Muscle of leg (tissue), 11 donors: ENCODE results near the gene DCTN5. TPM values are rescaled to one million over a fixed set of nuclear protein-coding genes. Genes with fewer than 3 reads are reported as not detected.

Experiments used
- DNase-seq: peaks from one replicate; pipeline ENCODE4 v3.0.0; 2013
- H3K27ac ChIP-seq: one replicate; pipeline ENCODE4 v1.5.1; 2013; ENCODE audit warnings: mild to moderate bottlenecking, low read length, control low read depth
- H3K27me3 ChIP-seq: one replicate; pipeline ENCODE4 v1.6.1; 2013; ENCODE audit warnings: low read length; ENCODE audit not compliant: control insufficient read depth, insufficient read depth
- H3K36me3 ChIP-seq: one replicate; pipeline ENCODE4 v1.6.1; 2013; ENCODE audit warnings: low read length; ENCODE audit not compliant: control insufficient read depth, insufficient read depth
- H3K4me1 ChIP-seq: one replicate; pipeline ENCODE4 v1.6.1; 2013; ENCODE audit warnings: low read length; ENCODE audit not compliant: control insufficient read depth, insufficient read depth
- H3K4me3 ChIP-seq: one replicate; pipeline ENCODE4 v1.5.1; 2013; ENCODE audit warnings: low read length, control low read depth
- H3K9me3 ChIP-seq: replicated peaks from 2 replicates; pipeline ENCODE4 v1.6.1; 2013; ENCODE audit warnings: low read depth, low read length; ENCODE audit not compliant: control insufficient read depth
- WGBS: methylation state at CpG from one replicate; pipeline ENCODE4 v1.1.5; 2013; ENCODE audit warnings: missing lambda C conversion rate; ENCODE audit not compliant: insufficient coverage; 5-methylcytosine and 5-hydroxymethylcytosine counted together
- polyA plus RNA-seq, 8 donors: library from polyadenylated mRNA; unstranded; fragments of 120-200 nt; gene quantifications; one replicate each; pipeline versions ENCODE4 v1.2.1 to v1.2.3, GENCODE V29; 2013; ENCODE audit warnings: inconsistent platforms in 1 of 8, low replicate concordance in 1 of 8; ENCODE audit not compliant: insufficient read length in 8 of 8, insufficient read depth in 1 of 8
- total RNA-seq: library from RNA; stranded (reverse); fragments of 120-200 nt; gene quantifications from one replicate; pipeline ENCODE4 v1.2.4, GENCODE V29; 2013

DCTN5 gene
- total and polyA plus RNA-seq, 9 donors = 33.2 to 47.3 (median 41.7) TPM

GRCh38 chr16:23724096-23724784 is 83.0 kb downstream of the DCTN5 start:
- no peak overlapping the region for H3K27ac ChIP-seq
- H3K4me3 ChIP-seq = no peak overlapping the region
- no peaks in the 10 kb centered on the region for H3K36me3 ChIP-seq
- H3K9me3 ChIP-seq = no peaks in the 10 kb centered on the region
- no peaks in the 10 kb centered on the region for H3K27me3 ChIP-seq
- no peaks in the 10 kb centered on the region for H3K4me1 ChIP-seq
- 83% methylated on average over 3 of the region's 8 CpGs for WGBS
- DNase-seq = no peak

GRCh38 chr16:23724785-23725131 is 83.5 kb downstream of the DCTN5 start:
- DNase-seq = no peak
- Histone ChIP-seq H3K27ac (no peak overlapping the region), H3K36me3 (no peaks in the 10 kb centered on the region), H3K4me1 (no peaks in the 10 kb centered on the region), H3K27me3 (no peaks in the 10 kb centered on the region), H3K9me3 (no peaks in the 10 kb centered on the region), H3K4me3 (no peak overlapping the region)
- no CpG with 5 or more reads among the region's 3 CpGs for WGBS

GRCh38 chr16:23726710-23727109 is 85.4 kb downstream of the DCTN5 start:
- no peaks in the 10 kb centered on the region for H3K36me3 ChIP-seq
- no peaks in the 10 kb centered on the region for H3K27me3 ChIP-seq
- WGBS = no CpG with 5 or more reads among the region's 3 CpGs
- no peaks in the 10 kb centered on the region for H3K9me3 ChIP-seq
- no peaks in the 10 kb centered on the region for H3K4me1 ChIP-seq
- no peak overlapping the region for H3K4me3 ChIP-seq
- H3K27ac ChIP-seq = no peak overlapping the region
- no peak for DNase-seq

Other genes starting within 250 kb of the DCTN5 start
- 12.3 TPM for gene COG7, start 188.3 kb upstream of the DCTN5 start, total RNA-seq
- 10 to 100 TPM; 10.6 to 20.8 (median 12.6) TPM for gene COG7, start 188.3 kb upstream of the DCTN5 start, polyA plus RNA-seq
- gene GGA2, start 131.0 kb upstream of the DCTN5 start, total RNA-seq = 46.3 TPM
- 100 to 1,000 TPM in 5 of 8 donors, 10 to 100 TPM in 3; 79.4 to 120 (median 105) TPM for gene GGA2, start 131.0 kb upstream of the DCTN5 start, polyA plus RNA-seq
- 20.7 TPM for gene EARS2, start 84.1 kb upstream of the DCTN5 start, total RNA-seq
- gene EARS2, start 84.1 kb upstream of the DCTN5 start, polyA plus RNA-seq = 10 to 100 TPM; 13.1 to 20.7 (median 17.9) TPM
- gene UBFD1, start 83.7 kb upstream of the DCTN5 start, total RNA-seq = 44.2 TPM
- 10 to 100 TPM; 47.9 to 75.2 (median 64.0) TPM for gene UBFD1, start 83.7 kb upstream of the DCTN5 start, polyA plus RNA-seq
- gene NDUFAB1, start 45.1 kb upstream of the DCTN5 start, total RNA-seq = 132 TPM
- 100 to 1,000 TPM in 3 of 8 donors, 10 to 100 TPM in 5; 85.5 to 106 (median 96.8) TPM for gene NDUFAB1, start 45.1 kb upstream of the DCTN5 start, polyA plus RNA-seq
- gene PALB2, start 156 bp upstream of the DCTN5 start, total RNA-seq = 8.0 TPM
- 10 to 100 TPM in 4 of 8 donors, 1 to 10 TPM in 4; 8.3 to 11.2 (median 9.8) TPM for gene PALB2, start 156 bp upstream of the DCTN5 start, polyA plus RNA-seq
- gene PLK1, start 37.4 kb downstream of the DCTN5 start, total RNA-seq = 4.6 TPM
- 10 to 100 TPM; 10.7 to 18.6 (median 15.4) TPM for gene PLK1, start 37.4 kb downstream of the DCTN5 start, polyA plus RNA-seq
- gene ERN2, start 71.8 kb downstream of the DCTN5 start, total RNA-seq = 0.04 TPM
- under 1 TPM; 0.05 to 0.28 (median 0.10) TPM for gene ERN2, start 71.8 kb downstream of the DCTN5 start, polyA plus RNA-seq
- gene CHP2, start 113.6 kb downstream of the DCTN5 start, total RNA-seq = 0.04 TPM
- gene CHP2, start 113.6 kb downstream of the DCTN5 start, polyA plus RNA-seq = 10 to 100 TPM in 1 of 8 donors, 1 to 10 TPM in 2, under 1 TPM in 5; 0.07 to 10.4 (median 0.27) TPM
- gene PRKCB, start 194.5 kb downstream of the DCTN5 start, total RNA-seq = 1.4 TPM
- gene PRKCB, start 194.5 kb downstream of the DCTN5 start, polyA plus RNA-seq = 1 to 10 TPM; 1.2 to 4.5 (median 1.6) TPM